ENCODE results near the gene ASCC2.
"Not testable (repeated sequence)": the region's sequence is repeated elsewhere in the genome, so short reads cannot be mapped to it uniquely, and the experiment has no call there.

Gene ASCC2

GRCh38 chr22:29855611-29856181 is 17.6 kb upstream of the ASCC2 start:
- Histone ChIP-seq H3K4me3 (ENCODE audit: extremely low read depth, insufficient read depth, low read length, poor library complexity, severe bottlenecking) (no peak overlapping the region), H3K36me3 (ENCODE audit: control insufficient read depth, insufficient read depth, low read length) (no peaks in the 10 kb centered on the region), H3K4me1 (ENCODE audit: control insufficient read depth, insufficient read depth, low read length, poor library complexity, severe bottlenecking) (no peaks in the 10 kb centered on the region), H3K9me3 (ENCODE audit: control insufficient read depth, low read length) (no peaks in the 10 kb centered on the region), H3K27ac (ENCODE audit: low read depth, low read length, severe bottlenecking) (no peak overlapping the region)
- WGBS, 2 experiments (ENCODE audit: insufficient coverage in 2 of 2), result 84 to 91% methylated on average over 10 of the region's 10 CpGs

GRCh38 chr22:29854432-29854831 is 16.4 kb upstream of the ASCC2 start:
- H3K9me3 ChIP-seq (ENCODE audit: control insufficient read depth, low read length), result no peaks in the 10 kb centered on the region
- no peaks in the 10 kb centered on the region for H3K36me3 ChIP-seq (ENCODE audit: control insufficient read depth, insufficient read depth, low read length)
- H3K27ac ChIP-seq (ENCODE audit: low read depth, low read length, severe bottlenecking), result no peak overlapping the region
- no peaks in the 10 kb centered on the region for H3K4me1 ChIP-seq (ENCODE audit: control insufficient read depth, insufficient read depth, low read length, poor library complexity, severe bottlenecking)
- 86 to 90% methylated on average over 2 to 3 of the region's 3 CpGs for WGBS, 2 experiments (ENCODE audit: insufficient coverage in 2 of 2)
- no peak overlapping the region for H3K4me3 ChIP-seq (ENCODE audit: extremely low read depth, insufficient read depth, low read length, poor library complexity, severe bottlenecking)

GRCh38 chr22:29848111-29848510 is 10.0 kb upstream of the ASCC2 start:
- Histone ChIP-seq H3K4me3 (ENCODE audit: extremely low read depth, insufficient read depth, low read length, poor library complexity, severe bottlenecking) (no peak overlapping the region), H3K9me3 (ENCODE audit: control insufficient read depth, low read length) (no peaks in the 10 kb centered on the region), H3K36me3 (ENCODE audit: control insufficient read depth, insufficient read depth, low read length) (no peaks in the 10 kb centered on the region), H3K27ac (ENCODE audit: low read depth, low read length, severe bottlenecking) (no peak overlapping the region), H3K4me1 (ENCODE audit: control insufficient read depth, insufficient read depth, low read length, poor library complexity, severe bottlenecking) (no peaks in the 10 kb centered on the region)
- WGBS, 2 experiments (ENCODE audit: insufficient coverage in 2 of 2), result 79 to 94% methylated on average over 1 to 2 of the region's 3 CpGs

- H3K4me3 ChIP-seq (ENCODE audit: extremely low read depth, insufficient read depth, low read length, poor library complexity, severe bottlenecking), result no peak overlapping the region
- H3K27ac ChIP-seq (ENCODE audit: low read depth, low read length, severe bottlenecking), result no peak overlapping the region
- H3K36me3 ChIP-seq (ENCODE audit: control insufficient read depth, insufficient read depth, low read length), result no peaks in the 10 kb centered on the region
- H3K4me1 ChIP-seq (ENCODE audit: control insufficient read depth, insufficient read depth, low read length, poor library complexity, severe bottlenecking), result peaks cover 11% of the 10 kb centered on the region
- 100% methylated on average over 1 of the region's 2 CpGs; no CpG with 5 or more reads in 1 of the 2 experiments for WGBS, 2 experiments (ENCODE audit: insufficient coverage in 2 of 2)
- no peaks in the 10 kb centered on the region for H3K9me3 ChIP-seq (ENCODE audit: control insufficient read depth, low read length)
Measured at GRCh38 chr22:29846290-29846689, 8.2 kb upstream of the ASCC2 start.

GRCh38 chr22:29842740-29843139 is 4.7 kb upstream of the ASCC2 start:
- Histone ChIP-seq H3K4me3 (ENCODE audit: extremely low read depth, insufficient read depth, low read length, poor library complexity, severe bottlenecking) (no peak overlapping the region), H3K4me1 (ENCODE audit: control insufficient read depth, insufficient read depth, low read length, poor library complexity, severe bottlenecking) (peaks cover 11% of the 10 kb centered on the region), H3K36me3 (ENCODE audit: control insufficient read depth, insufficient read depth, low read length) (no peaks in the 10 kb centered on the region), H3K27ac (ENCODE audit: low read depth, low read length, severe bottlenecking) (peak overlapping the region; percentile 76), H3K9me3 (ENCODE audit: control insufficient read depth, low read length) (no peaks in the 10 kb centered on the region)
- WGBS, 2 experiments (ENCODE audit: insufficient coverage in 2 of 2), result 61 to 75% methylated on average over 2 of the region's 2 CpGs

- H3K9me3 ChIP-seq (ENCODE audit: control insufficient read depth, low read length), result no peaks in the 10 kb centered on the region
- H3K36me3 ChIP-seq (ENCODE audit: control insufficient read depth, insufficient read depth, low read length), result no peaks in the 10 kb centered on the region
Measured at GRCh38 chr22:29842172-29842571, 4.1 kb upstream of the ASCC2 start.

GRCh38 chr22:29840498-29840897 is 2.4 kb upstream of the ASCC2 start:
- Histone ChIP-seq H3K4me3 (ENCODE audit: extremely low read depth, insufficient read depth, low read length, poor library complexity, severe bottlenecking) (no peak overlapping the region), H3K27ac (ENCODE audit: low read depth, low read length, severe bottlenecking) (no peak overlapping the region), H3K36me3 (ENCODE audit: control insufficient read depth, insufficient read depth, low read length) (no peaks in the 10 kb centered on the region), H3K4me1 (ENCODE audit: control insufficient read depth, insufficient read depth, low read length, poor library complexity, severe bottlenecking) (peaks cover 11% of the 10 kb centered on the region), H3K9me3 (ENCODE audit: control insufficient read depth, low read length) (no peaks in the 10 kb centered on the region)

More at GRCh38 chr22:29842172-29842571, 4.1 kb upstream of the ASCC2 start:
- Histone ChIP-seq H3K4me1 (ENCODE audit: control insufficient read depth, insufficient read depth, low read length, poor library complexity, severe bottlenecking) (peaks cover 11% of the 10 kb centered on the region), H3K4me3 (ENCODE audit: extremely low read depth, insufficient read depth, low read length, poor library complexity, severe bottlenecking) (no peak overlapping the region), H3K27ac (ENCODE audit: low read depth, low read length, severe bottlenecking) (peak overlapping the region; percentile 76)
- WGBS, 2 experiments (ENCODE audit: insufficient coverage in 2 of 2), result no CpG with 5 or more reads among the region's 2 CpGs

GRCh38 chr22:29839039-29839438 is 965 bp upstream of the ASCC2 start:
- 100% methylated on average over 1 of the region's 1 CpG; no CpG with 5 or more reads in 1 of the 2 experiments for WGBS, 2 experiments (ENCODE audit: insufficient coverage in 2 of 2)
- Histone ChIP-seq H3K4me1 (ENCODE audit: control insufficient read depth, insufficient read depth, low read length, poor library complexity, severe bottlenecking) (peaks cover 11% of the 10 kb centered on the region), H3K27ac (ENCODE audit: low read depth, low read length, severe bottlenecking) (no peak overlapping the region), H3K4me3 (ENCODE audit: extremely low read depth, insufficient read depth, low read length, poor library complexity, severe bottlenecking) (no peak overlapping the region), H3K9me3 (ENCODE audit: control insufficient read depth, low read length) (no peaks in the 10 kb centered on the region), H3K36me3 (ENCODE audit: control insufficient read depth, insufficient read depth, low read length) (peaks cover 9% of the 10 kb centered on the region)

- no peaks in the 10 kb centered on the region for H3K9me3 ChIP-seq (ENCODE audit: control insufficient read depth, low read length)
- no peak overlapping the region for H3K27ac ChIP-seq (ENCODE audit: low read depth, low read length, severe bottlenecking)
- peak overlapping the region; percentile 95 for H3K4me3 ChIP-seq (ENCODE audit: extremely low read depth, insufficient read depth, low read length, poor library complexity, severe bottlenecking)
- peaks cover 14% of the 10 kb centered on the region for H3K36me3 ChIP-seq (ENCODE audit: control insufficient read depth, insufficient read depth, low read length)
- WGBS, 2 experiments (ENCODE audit: insufficient coverage in 2 of 2), result 77 to 82% methylated on average over 5 of the region's 5 CpGs
- H3K4me1 ChIP-seq (ENCODE audit: control insufficient read depth, insufficient read depth, low read length, poor library complexity, severe bottlenecking), result peaks cover 11% of the 10 kb centered on the region
Measured at GRCh38 chr22:29838599-29838956, 504 bp upstream of the ASCC2 start.

- H3K36me3 ChIP-seq (ENCODE audit: control insufficient read depth, insufficient read depth, low read length), result peaks cover 26% of the 10 kb centered on the region
- H3K4me1 ChIP-seq (ENCODE audit: control insufficient read depth, insufficient read depth, low read length, poor library complexity, severe bottlenecking); H3K27ac ChIP-seq (ENCODE audit: low read depth, low read length, severe bottlenecking); H3K9me3 ChIP-seq (ENCODE audit: control insufficient read depth, low read length); H3K4me3 ChIP-seq (ENCODE audit: extremely low read depth, insufficient read depth, low read length, poor library complexity, severe bottlenecking): not testable (repeated sequence)
- 94 to 96% methylated on average over 12 to 15 of the region's 18 CpGs for WGBS, 2 experiments (ENCODE audit: insufficient coverage in 2 of 2)
Measured at GRCh38 chr22:29836791-29837370, 1.2 kb downstream of the ASCC2 start.

- 100% methylated on average over 1 of the region's 1 CpG; no CpG with 5 or more reads in 1 of the 2 experiments for WGBS, 2 experiments (ENCODE audit: insufficient coverage in 2 of 2)
- no peak overlapping the region for H3K4me3 ChIP-seq (ENCODE audit: extremely low read depth, insufficient read depth, low read length, poor library complexity, severe bottlenecking)
- H3K4me1 ChIP-seq (ENCODE audit: control insufficient read depth, insufficient read depth, low read length, poor library complexity, severe bottlenecking), result peaks cover 7% of the 10 kb centered on the region
- no peak overlapping the region for H3K27ac ChIP-seq (ENCODE audit: low read depth, low read length, severe bottlenecking)
- H3K9me3 ChIP-seq (ENCODE audit: control insufficient read depth, low read length), result no peaks in the 10 kb centered on the region
- peaks cover 40% of the 10 kb centered on the region for H3K36me3 ChIP-seq (ENCODE audit: control insufficient read depth, insufficient read depth, low read length)
Measured at GRCh38 chr22:29834046-29834445, 4.0 kb downstream of the ASCC2 start.

Data from mesodermal cell (in vitro differentiated cells).